HG03039 (cell line): ENCODE data around the gene ANKLE2.

Source experiments
- ATAC-seq: cut with Tn5 transposase; IDR thresholded peaks from one replicate; pipeline ENCODE4 v1.9.1; 2021; ENCODE audit warnings: mild to moderate bottlenecking, moderate library complexity; ENCODE audit not compliant: unreplicated experiment

Gene ANKLE2

DNA sequence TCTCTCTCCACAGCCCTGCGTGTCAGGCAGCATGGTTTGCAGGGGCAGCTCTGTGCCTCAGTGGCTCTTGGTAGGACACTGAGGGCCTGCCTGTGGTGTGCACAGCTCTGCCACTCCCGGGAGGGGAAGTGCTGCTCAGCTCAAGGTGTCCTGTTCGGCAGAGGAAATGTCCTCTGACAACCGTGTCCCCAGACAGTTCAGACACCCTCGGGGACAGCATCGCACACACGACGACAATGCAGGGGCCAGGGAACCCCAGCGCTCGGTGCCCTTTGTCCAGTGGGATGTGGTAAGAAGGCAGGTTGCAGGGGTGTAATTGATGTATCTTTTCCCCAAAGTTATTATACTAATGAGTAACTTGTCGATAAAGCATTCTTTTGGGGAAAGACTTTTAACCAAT, 14.2 kb downstream of the ANKLE2 start:
- no peak for ATAC-seq

DNA sequence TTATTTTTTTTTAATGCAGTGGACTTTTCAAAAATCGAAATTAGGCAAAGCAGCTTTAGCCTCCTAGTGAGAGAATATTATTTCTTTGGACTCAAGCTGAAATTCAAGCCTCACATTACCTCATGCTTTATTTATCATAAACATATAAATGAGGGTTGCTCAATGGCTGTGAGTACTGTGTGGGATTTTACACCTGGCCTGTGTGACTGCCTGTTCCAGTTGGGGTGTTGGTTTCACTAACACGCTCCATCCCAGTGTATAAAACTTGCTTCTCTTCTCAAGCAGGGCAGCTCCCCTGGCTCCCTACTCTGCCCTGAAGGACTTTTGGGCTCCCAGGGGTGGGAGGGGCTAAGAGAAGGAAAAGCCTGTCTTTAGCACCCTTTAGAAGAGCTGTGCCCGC, 15.0 kb downstream of the ANKLE2 start:
- no peak for ATAC-seq

DNA sequence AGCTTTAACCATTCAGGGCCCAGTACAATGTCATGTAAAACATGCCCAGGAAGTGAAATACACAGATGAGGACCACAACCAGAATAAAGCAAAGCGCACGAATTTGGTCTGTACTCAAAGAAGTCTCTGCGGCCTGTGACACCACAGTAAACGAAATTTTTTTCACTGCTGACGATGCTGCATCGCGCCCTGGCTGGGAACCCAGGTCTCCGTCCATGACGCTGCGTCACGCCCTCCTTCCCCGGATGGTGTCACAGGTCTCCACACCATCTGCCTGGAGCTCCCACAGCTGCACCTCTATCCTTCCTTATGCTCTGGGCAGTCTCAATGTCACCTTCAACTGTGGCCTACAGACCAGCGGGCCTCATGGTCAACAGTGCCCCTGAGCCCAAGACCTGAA, 17.8 kb downstream of the ANKLE2 start:
- ATAC-seq = no peak

DNA sequence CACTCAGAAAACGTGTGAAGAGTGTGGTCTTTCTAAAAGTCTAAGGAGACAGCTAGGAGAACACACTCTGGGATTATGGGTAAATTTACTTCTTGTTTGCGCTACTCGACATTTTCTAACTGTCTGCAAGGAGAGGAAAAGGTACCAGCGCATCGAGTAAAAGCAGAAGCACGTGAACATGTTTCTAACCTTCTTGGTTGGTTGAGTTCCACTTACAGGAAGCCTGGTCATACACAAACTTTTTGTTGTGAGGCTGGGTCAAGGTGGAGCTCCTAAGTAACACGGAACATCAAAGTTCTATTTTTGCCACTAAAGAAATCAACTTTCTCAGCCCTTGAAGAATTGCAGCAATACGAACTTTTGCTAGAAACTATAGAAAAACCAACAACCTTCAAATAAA, 20.0 kb downstream of the ANKLE2 start:
- ATAC-seq = no peak

DNA sequence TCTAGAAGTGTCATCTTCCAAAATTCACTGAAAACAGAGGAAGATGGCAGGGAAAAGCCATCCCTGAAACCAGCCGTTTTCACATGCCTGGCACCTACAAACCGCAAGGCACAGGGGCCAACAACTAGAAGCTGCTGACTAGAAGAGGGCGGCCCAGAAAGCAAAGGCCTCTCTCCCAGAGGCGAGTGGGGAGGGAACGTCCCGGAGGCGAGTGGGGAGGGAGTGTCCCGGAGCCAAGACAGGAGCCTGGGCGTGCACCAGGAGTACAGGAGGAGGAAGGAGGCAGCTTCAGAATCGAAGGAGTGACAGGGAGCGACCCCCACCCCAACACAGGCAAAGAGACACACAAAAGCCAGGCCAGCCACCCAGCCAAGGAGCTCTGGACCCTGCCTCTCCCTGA, 21.0 kb downstream of the ANKLE2 start:
- no peak for ATAC-seq

DNA sequence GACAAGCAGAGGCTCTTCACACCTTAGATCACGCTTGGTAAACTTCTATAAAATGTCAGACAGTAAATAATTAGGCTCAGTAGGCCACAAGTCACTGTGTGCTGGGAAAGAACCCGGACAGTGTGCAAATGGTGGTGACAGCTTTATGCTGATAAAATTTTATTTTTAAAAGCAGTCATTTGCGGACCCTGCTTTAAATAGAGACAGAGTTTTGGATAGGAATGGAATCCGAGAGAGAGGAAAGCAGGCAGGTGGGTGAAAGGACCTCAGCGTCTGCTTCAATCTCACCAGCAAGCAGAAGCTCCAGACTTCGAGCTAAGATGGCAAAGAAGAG, 21.4 kb downstream of the ANKLE2 start:
- ATAC-seq = no peak

DNA sequence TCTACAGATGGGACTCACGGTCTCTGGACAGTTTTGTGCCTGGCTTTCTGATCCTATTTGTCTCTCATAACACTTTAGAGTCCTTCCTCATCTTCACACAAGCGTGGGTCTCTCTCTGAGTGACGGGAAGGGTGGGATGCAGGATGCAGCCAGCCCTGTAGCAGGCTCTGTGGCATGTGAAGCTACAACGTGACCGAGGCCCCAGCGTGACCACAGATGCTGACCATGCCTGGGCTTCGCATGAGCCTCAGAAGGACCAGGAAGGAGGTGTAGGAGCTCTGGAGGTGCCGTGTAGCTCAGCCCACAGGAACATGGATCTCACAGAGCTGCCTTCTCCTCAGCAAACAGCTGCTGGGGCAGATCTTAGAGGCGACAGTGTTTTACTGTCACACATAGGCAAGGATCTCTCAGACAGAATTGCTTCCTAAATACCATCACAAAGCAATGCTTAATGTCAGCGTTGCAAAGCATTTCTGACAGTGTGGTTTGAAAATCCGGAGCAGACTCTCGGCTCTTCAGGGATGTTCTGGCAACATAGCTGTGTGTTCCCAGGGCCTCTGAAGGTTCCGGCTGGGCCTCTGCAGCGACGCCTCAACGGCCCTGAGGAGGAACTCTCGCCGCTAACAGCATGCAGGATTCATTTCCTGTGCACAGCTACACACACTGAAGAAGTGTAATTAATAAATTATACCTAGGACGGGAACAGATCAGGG, 21.9 kb downstream of the ANKLE2 start:
- ATAC-seq = no peak

DNA sequence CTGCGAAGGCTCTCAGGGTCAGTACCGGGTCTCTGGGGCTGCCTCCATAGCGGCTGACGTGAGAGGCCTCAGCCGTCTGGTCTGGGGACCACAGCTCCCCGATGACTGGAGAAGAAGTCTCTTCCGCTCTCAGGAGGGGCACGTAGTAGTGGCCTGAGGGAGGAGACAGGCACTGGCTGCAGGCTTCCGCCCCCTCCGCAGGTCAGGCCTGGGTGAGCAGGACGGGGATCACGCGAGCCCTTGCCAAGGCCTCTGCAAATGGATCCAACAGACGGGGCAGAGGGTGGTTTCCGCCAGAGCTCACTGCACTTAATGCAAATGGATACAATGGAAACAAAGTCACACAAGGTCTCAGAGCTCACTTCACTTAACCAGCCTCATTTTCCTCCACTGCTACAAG, 24.7 kb downstream of the ANKLE2 start:
- no peak for ATAC-seq

DNA sequence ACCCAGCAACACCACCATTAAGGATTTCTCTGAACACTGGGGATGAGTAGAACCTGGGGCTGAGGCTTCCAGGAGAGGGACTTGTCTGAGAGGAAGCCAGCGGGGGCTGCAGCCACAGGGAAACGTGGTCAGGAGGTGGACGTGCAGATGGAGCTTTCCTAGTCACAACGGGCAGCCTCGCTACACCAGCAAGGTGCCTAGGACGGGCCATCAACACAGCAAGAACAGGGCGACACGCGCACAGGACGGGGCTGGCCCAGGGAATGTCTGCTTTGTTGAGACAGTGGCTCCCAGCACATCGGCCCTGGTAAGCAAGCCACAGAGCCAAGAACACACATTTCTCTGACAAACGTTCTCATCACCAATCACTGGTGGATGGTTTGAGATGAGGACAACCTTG, 25.3 kb downstream of the ANKLE2 start:
- ATAC-seq = no peak

DNA sequence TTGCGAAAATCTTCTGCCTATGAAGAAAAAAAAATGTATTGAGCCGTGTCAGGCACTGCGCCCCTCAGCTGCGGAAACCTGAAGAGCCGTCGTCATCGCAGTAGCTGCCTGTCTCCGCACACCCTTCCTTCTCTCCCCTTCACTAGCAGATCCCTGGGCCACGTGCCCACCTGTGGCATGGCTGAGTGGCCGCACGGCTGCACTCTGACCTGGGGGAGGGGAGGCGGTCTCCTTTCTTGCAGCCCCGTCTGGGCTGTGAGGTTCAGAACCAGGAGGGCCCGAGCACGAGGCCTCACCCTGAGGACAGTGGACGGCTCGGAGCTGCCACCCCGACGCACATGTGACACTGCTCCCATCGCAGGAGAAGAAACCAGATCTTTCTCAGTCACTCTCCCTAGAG, 26.1 kb downstream of the ANKLE2 start:
- no peak for ATAC-seq

DNA sequence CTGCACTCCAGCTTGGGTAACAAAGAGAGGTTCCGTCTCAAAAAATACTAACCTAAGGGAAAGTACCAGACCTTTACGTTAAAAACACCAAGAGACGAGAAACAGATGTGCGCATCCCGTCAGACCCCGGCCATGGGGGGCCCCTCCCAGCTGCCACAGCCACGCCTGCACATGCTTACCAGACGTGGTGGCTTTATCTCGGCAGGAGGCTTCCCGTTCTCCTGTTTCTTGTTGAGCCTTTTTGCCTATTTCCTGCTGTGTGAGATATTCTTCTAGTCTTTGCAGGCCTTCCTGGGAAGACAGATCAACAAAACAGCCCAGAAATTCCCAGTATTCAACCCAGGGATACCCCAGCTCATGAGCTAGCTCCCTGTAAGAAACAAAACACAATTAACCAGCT, 27.4 kb downstream of the ANKLE2 start:
- ATAC-seq = no peak

DNA sequence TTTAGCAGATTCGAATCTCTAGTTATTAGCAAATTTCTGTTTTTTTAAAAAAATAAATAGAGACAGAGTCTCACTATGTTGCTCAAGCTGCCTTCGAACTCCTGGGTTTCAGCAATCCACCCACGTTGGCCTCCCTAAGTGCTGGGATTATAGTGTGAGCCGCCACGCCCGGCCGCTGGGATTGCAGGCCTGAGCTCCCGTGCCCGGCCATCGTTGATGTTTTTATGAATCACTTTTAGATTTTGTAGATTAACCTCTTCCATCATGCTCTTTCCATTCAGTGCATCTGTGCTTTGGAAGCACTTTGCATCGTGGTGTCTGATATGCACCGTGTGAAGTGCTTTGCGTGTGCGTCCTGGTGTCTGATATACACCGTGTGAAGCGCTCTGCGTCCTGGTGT, 30.1 kb downstream of the ANKLE2 start:
- no peak for ATAC-seq

DNA sequence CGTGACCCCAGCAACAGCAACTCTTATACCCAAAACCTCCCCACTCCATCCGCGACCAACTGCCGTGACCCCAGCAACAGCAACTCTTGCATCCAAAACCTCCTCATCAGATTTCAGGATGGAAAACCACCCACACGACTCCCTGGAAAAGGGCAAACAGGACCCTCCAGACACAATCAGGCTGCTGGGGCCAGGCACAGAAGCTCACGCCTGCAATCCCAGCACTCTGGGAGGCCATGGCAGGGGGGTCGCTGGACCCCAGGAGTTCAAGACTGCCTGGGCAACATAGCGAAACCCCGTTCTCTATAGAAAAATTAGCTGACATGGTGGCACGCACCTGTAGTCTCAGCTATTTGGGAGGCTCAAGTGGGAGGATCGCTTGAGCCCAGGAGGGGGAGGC, 31.3 kb downstream of the ANKLE2 start:
- ATAC-seq = no peak

DNA sequence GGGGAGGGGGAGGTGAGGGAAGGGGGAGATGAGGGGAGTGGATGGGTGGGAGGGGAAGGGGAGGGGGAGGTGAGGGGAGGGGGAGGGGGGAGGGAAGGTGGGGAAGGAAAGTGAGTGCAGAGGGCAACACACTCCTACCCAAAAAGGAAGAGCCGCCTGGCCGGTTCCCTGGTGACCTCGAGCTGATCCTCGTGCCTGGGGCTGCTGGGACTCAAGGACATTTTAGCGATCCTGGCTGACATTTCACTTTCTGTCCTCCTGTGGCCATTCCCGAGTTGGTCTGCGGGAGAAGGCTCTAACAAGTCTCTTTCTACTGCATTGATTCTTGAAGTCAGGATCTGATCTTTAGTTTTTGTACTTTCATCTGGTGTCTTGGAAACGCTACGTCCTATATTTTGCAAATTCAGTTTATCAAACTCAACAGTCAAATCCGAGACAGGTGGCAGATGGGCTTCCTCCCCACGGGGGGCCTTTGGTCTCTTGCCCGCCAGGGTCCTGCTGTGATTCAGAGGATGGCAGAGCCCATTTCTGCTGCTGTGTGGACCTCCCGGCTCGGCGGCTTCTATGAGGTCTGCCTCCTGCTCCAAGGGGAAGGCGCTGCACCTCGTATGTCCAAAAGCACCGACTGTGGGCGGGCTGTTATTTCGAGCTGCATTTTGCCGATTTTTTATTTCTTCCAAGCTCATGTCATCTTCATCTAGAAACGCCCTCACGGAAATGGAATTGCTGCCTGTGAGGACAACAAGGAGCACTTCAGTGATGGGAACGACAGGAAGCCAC, 31.9 kb downstream of the ANKLE2 start:
- no peak for ATAC-seq

DNA sequence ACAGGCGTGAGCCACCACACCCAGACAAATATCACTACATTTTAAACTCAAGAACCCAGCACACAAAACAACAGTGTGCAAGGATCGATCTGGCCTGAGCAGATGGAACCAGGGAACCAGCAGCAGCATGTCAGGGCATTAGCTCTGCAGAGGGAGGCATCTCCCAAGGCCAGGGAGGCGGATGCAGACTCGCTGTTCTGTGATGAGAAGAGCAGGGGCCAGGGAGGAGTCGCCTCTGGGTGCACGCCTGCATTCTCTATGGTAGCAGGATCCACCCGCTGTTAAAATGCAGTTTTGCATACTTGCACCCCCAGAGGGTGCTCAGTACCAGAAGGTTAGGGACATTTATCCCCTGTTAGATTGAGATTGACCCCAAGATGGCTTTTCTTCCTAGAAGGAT, 33.1 kb downstream of the ANKLE2 start:
- ATAC-seq = no peak

DNA sequence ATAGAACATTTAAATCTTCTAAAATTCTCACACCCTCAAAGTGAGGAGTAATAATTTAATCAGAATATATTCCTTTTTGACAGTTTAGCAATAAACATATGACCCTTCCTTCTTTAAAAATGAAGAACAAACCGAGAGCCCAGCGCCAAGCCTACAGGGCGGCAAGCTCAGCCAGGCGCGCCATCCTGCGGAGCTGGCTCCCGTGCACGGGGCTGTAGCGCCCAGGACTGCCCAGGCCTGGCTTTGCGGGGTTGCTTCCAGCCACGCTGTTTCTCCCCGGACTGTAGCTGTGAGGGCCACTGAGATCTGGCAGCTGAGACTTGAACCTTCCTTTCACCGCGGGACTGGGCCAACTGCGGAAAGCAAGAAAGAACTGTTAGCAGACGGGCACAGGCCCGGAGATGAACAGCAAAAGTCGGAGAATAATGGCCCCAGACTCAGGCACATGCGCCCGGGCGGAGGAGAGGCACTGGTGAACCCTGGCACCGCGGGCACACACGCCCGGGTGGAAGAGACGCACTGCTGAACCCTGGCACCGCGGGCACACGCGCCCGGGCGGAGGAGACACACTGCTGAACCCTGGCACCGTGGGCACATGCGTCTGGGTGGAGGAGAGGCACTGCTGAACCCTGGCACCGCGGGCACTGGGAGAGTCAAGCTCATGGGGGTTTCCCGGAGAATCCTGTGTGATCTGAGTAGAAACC, 34.4 kb downstream of the ANKLE2 start:
- no peak for ATAC-seq

DNA sequence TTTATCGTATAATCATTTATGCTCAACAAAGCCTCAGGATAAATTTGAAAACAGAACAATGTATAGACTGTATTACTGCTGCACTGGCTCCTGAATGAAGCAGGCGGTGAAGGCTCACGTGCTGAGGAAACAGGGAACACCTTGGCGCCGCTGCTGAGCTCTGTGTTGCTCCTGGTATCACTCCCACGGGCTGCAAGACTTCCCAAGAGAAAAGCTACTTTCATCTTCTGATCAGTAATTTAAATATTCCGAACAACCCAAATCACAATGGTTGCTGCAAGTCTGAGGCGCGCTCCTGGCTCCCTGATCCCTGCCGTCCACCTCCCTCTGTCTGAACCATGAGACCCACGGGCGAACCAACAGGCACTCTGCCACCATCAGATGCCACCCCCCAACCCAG, 35.2 kb downstream of the ANKLE2 start:
- ATAC-seq = no peak

DNA sequence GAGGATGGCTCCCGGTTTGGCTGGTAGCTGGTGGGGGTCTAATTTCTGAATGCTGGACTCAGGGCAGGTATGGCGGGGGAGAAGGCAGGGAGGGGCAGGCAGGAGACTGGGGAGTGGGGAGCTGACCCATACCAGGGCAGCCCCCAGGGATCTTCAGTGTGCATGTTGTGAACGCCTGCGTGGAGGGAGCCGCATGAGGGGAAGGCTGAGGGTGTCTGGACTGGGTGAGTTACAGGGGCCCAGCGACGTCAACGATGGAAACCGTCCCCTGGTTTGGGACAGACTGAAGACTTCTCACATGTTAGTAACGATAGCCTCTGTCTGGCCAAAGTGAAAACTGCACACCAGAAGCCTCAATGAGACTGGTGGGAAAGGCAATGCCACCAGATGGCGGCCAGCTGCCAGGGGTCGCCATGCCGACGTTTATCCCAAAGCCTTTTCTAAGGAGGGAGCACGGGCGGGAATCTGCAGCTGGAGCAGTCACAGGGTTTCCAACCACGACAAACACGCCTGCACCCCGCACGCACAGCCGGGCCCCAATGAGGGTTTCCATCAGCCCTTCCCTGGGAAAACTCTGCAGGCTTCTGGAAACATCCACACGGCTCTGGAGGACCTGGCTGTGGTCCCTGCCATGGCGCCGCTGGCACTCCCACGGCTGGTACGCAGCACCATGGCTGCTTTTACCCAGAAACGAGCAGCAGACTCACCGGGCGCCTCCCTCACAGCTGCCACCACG, 37.0 kb downstream of the ANKLE2 start:
- no peak for ATAC-seq

DNA sequence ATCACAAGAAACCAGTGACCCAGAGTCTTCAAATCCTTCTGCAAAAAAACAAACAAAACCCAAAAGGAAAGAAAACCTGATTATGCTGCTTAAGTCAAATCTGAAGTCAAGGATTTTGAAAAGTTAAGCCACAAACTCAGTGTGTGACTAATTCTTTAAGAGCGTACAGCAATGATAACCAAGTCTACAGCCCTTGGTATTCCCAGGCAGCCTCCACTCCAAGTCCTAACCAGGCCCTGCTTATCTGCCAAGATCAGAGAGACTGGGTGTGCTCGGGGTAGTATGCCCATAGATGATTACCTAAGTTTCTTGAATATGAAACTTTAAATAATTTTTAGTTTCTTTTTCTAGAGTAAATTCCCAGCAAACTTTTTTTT, 37.9 kb downstream of the ANKLE2 start:
- ATAC-seq = no peak

DNA sequence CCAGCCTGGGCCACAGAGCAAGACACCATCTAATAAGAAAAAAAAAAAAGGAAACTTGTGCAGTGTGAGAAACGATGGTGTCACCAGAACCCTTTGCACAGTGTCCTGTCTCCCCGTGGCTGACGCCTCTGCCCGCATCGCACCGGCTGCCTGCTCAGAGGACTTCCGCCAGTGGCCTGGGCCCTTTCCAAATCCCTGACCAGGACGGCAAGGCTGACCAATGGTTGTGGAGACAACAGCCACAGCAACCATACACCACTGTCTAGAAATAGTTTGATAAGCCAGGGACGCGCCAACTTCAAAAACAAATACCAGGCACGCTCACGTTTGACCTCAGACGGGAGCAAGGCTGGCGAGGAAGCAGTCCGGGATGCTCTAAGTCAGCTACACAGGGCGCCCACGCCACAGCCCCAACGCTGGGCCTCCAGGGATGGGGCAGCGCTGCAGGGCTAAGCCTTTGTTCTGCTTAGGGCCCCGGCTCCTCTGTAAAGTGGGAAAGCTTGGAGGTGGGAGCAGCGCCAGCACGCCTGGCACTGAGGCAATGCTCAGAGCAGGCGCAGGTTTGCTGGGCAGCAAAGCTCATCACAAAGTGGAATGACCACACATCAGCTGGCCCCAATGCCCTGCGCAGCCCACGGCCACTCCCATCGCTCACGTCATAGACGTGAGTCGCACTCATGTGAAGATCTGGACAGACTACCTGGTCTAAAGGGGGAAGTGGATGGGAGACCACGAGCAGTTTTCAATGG, 38.4 kb downstream of the ANKLE2 start:
- no peak for ATAC-seq
